Keratinocyte (primary cell): Measurements from ENCODE around the gene SH3BP5L. TPM values are rescaled to one million over a fixed set of nuclear protein-coding genes. Genes with fewer than 3 reads are reported as not detected.

Experiments used
- DNase-seq: peaks from one replicate; pipeline ENCODE4 v3.0.0-alpha.2; 2011; ENCODE audit warnings: low read depth, missing footprints, low spot score
- FAIRE-seq: peaks from 2 replicates; lab custom pipeline; 2011; peaks lifted over from hg19 to GRCh38; lab: Jason Lieb, UNC
- H2AFZ ChIP-seq: 2 replicates; pipeline ENCODE4 v1.6.0; 2012; ENCODE audit warnings: low read length, control low read depth, inconsistent platforms; ENCODE audit not compliant: control insufficient read depth
- H3K27ac ChIP-seq: 2 replicates; pipeline ENCODE4 v1.5.1; 2011; ENCODE audit warnings: low read length; ENCODE audit not compliant: control insufficient read depth, insufficient read depth
- H3K27me3 ChIP-seq: 3 replicates; pipeline ENCODE4 v1.6.0; 2011; ENCODE audit warnings: low read length; ENCODE audit not compliant: control insufficient read depth, insufficient read depth; ENCODE audit errors: extremely low read depth
- H3K36me3 ChIP-seq, 2 experiments: 2 replicates in 1 of 2; 3 replicates in 1 of 2; pipeline ENCODE4 v1.5.1; 2011; ENCODE audit warnings: low read length in 2 of 2, mild to moderate bottlenecking in 1 of 2; ENCODE audit not compliant: control insufficient read depth in 2 of 2, insufficient read depth in 2 of 2; ENCODE audit errors: extremely low read depth in 1 of 2
- H3K4me1 ChIP-seq: 3 replicates; pipeline ENCODE4 v1.5.1; 2011; ENCODE audit warnings: low read length; ENCODE audit not compliant: control insufficient read depth, insufficient read depth; ENCODE audit errors: extremely low read depth
- H3K4me2 ChIP-seq: 3 replicates; pipeline ENCODE4 v1.6.0; 2011; ENCODE audit warnings: low read depth, low read length; ENCODE audit not compliant: control insufficient read depth, insufficient read depth; ENCODE audit errors: extremely low read depth
- H3K4me3 ChIP-seq, 3 experiments: fragments of 200-600 bp in 1 of 3; sonication (generic) in 1 of 3; 2 replicates in 2 of 3; 3 replicates in 1 of 3; pipeline ENCODE4 v1.5.1; 2011 to 2016; ENCODE audit warnings: low read length in 3 of 3, mild to moderate bottlenecking in 3 of 3, control low read depth in 2 of 3, inconsistent platforms in 1 of 3, low read depth in 1 of 3, mixed read lengths in 1 of 3, mixed run types in 1 of 3, moderate library complexity in 1 of 3; ENCODE audit not compliant: control insufficient read depth in 2 of 3, insufficient read depth in 2 of 3; ENCODE audit errors: extremely low read depth in 1 of 3
- H3K79me2 ChIP-seq: 2 replicates; pipeline ENCODE4 v1.6.0; 2012; ENCODE audit warnings: low read length; ENCODE audit not compliant: control insufficient read depth, insufficient read depth
- H3K9ac ChIP-seq: 3 replicates; pipeline ENCODE4 v1.6.0; 2011; ENCODE audit warnings: low read length; ENCODE audit not compliant: control insufficient read depth, insufficient read depth; ENCODE audit errors: extremely low read depth
- H3K9me1 ChIP-seq: 3 replicates; pipeline ENCODE4 v1.6.0; 2011; ENCODE audit warnings: low read length; ENCODE audit not compliant: control insufficient read depth, insufficient read depth; ENCODE audit errors: extremely low read depth
- H3K9me3 ChIP-seq: 2 replicates; pipeline ENCODE4 v1.5.1; 2012; ENCODE audit warnings: low read depth, low read length; ENCODE audit not compliant: control insufficient read depth
- H4K20me1 ChIP-seq: 3 replicates; pipeline ENCODE4 v1.6.0; 2011; ENCODE audit warnings: low read length; ENCODE audit not compliant: control insufficient read depth, insufficient read depth; ENCODE audit errors: extremely low read depth
- EZH2 ChIP-seq: IDR thresholded peaks from one replicate; pipeline ENCODE4 v1.6.1; 2012; ENCODE audit warnings: inconsistent platforms, mild to moderate bottlenecking, low read length, moderate library complexity
- dilution Hi-C: fragments of 300-500 bp; cut with MboI; formaldehyde crosslinking; loops from one replicate; pipeline ENCODE4 v1.7.0; 2020; ENCODE audit warnings: low sequenced_read_pairs; ENCODE audit not compliant: extremely low pct_ligation_motif_present
- polyA plus RNA-seq, 5 experiments: library from polyadenylated mRNA; depleted of rRNA in 3 of 5; stranded (reverse) in 3 of 5; stranded (forward) in 1 of 5; unstranded in 1 of 5; fragments of >200 nt; gene quantifications; 1 replicate in 1 of 5; 2 replicates in 3 of 5; 3 replicates in 1 of 5; pipeline versions ENCODE4 v1.2.1 to v1.2.3, GENCODE V29; 2011 to 2012; ENCODE audit warnings: missing spikeins in 2 of 5, low read depth in 1 of 5, low replicate concordance in 1 of 5
- TF ChIP-seq, protein P1 (sequence below), 3 experiments: IDR thresholded peaks in 1 of 3; conservative IDR thresholded peaks in 1 of 3; optimal IDR thresholded peaks in 1 of 3; 2 replicates in 2 of 3; 3 replicates in 1 of 3; pipeline versions ENCODE3 to v1.5.1; 2011; ENCODE audit warnings: low read length in 3 of 3, mild to moderate bottlenecking in 3 of 3, moderate library complexity in 2 of 3, control low read depth in 1 of 3, inconsistent platforms in 1 of 3; ENCODE audit not compliant: insufficient read depth in 2 of 3; ENCODE audit errors: extremely low read depth in 1 of 3

Gene SH3BP5L
- polyA plus RNA-seq, 1 donor (not counting 4 experiments of a cell fraction or from before 2014, with no cell fraction given), result 13.2 TPM

DNA sequence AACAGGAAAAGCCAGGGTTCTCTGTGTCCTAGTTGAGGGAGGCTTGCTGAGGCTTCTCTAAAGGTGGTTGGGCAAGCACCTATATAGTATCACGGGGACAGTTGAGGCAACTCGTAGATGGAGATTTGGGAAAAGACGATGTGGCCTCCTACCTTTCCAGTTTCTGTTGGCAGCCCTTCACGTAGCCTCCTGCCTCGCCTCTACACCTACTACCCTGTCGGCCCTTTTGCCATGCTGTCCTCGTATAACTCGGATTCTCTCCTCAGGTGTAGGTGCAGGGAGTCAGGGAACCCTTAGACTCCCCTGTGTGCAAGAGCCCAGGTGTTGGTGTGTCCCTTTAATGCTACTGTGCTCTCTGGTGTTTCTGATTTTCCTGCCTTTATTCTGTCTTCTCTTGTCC, 22.9 kb upstream of the SH3BP5L start:
- no peak overlapping the region for H3K4me2 ChIP-seq
- no peak overlapping the region for H3K9ac ChIP-seq
- no peaks in the 10 kb centered on the region for H3K9me1 ChIP-seq
- no peaks in the 10 kb centered on the region for H3K9me3 ChIP-seq
- dilution Hi-C loops, result no loop called here
- H3K27ac ChIP-seq, result no peak overlapping the region
- no peaks in the 10 kb centered on the region for H3K27me3 ChIP-seq
- H3K79me2 ChIP-seq, result no peaks in the 10 kb centered on the region
- no peaks in the 10 kb centered on the region for H4K20me1 ChIP-seq
- no peak overlapping the region for H3K4me3 ChIP-seq
- no peak for DNase-seq
- H2AFZ ChIP-seq, result no peak overlapping the region
- FAIRE-seq, result no peak
- TF ChIP-seq, protein P1, sequence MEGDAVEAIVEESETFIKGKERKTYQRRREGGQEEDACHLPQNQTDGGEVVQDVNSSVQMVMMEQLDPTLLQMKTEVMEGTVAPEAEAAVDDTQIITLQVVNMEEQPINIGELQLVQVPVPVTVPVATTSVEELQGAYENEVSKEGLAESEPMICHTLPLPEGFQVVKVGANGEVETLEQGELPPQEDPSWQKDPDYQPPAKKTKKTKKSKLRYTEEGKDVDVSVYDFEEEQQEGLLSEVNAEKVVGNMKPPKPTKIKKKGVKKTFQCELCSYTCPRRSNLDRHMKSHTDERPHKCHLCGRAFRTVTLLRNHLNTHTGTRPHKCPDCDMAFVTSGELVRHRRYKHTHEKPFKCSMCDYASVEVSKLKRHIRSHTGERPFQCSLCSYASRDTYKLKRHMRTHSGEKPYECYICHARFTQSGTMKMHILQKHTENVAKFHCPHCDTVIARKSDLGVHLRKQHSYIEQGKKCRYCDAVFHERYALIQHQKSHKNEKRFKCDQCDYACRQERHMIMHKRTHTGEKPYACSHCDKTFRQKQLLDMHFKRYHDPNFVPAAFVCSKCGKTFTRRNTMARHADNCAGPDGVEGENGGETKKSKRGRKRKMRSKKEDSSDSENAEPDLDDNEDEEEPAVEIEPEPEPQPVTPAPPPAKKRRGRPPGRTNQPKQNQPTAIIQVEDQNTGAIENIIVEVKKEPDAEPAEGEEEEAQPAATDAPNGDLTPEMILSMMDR (optimal IDR thresholded peaks at IDR 0.05 in 1 of 3, IDR thresholded peaks at IDR 0.05 in 1 of 3, conservative IDR thresholded peaks at IDR 0.05 in 1 of 3; ENCODE audit: extremely low read depth in 1 of 3, insufficient read depth in 2 of 3, low read length in 3 of 3), result no peak
- TF ChIP-seq EZH2, result no peak
- no peaks in the 10 kb centered on the region for H3K4me1 ChIP-seq
- peaks cover 29 to 39% of the 10 kb centered on the region in 2 experiments for H3K36me3 ChIP-seq

DNA sequence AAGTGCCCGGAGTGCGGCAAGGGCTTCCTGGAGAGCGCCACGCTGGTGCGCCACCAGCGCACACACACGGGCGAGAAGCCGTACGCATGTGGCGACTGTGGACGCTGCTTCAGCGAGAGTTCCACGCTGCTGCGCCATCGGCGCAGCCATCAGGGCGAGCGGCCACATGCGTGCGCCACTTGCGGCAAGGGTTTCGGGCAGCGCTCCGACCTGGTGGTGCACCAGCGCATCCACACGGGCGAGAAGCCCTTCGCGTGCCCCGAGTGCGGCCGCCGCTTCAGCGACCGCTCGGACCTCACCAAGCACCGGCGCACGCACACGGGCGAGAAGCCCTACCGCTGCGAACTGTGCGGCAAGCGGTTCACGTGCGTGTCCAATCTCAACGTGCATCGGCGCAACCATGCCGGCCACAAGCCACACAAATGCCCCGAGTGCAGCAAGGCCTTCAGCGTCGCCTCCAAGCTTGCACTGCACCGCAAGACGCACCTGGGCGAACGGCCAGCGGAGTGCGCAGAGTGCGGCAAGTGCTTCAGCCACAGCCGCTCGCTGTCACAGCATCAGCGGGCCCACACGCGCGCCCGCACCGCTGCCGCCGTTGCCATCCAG, 22.3 kb upstream of the SH3BP5L start:
- peaks cover 5% of the 10 kb centered on the region for H3K4me1 ChIP-seq
- no peak overlapping the region for H3K27ac ChIP-seq
- dilution Hi-C loops, result no loop called here
- no peaks in the 10 kb centered on the region for H3K9me1 ChIP-seq
- H3K9ac ChIP-seq, result no peak overlapping the region
- H3K4me3 ChIP-seq, result no peak overlapping the region
- FAIRE-seq (no peak), DNase-seq (no peak)
- no peaks in the 10 kb centered on the region for H4K20me1 ChIP-seq
- H2AFZ ChIP-seq, result no peak overlapping the region
- no peaks in the 10 kb centered on the region for H3K79me2 ChIP-seq
- TF ChIP-seq EZH2, result no peak
- TF ChIP-seq, protein P1 (optimal IDR thresholded peaks at IDR 0.05 in 1 of 3, IDR thresholded peaks at IDR 0.05 in 1 of 3, conservative IDR thresholded peaks at IDR 0.05 in 1 of 3; ENCODE audit: extremely low read depth in 1 of 3, insufficient read depth in 2 of 3, low read length in 3 of 3), result no peak
- H3K36me3 ChIP-seq, result peaks cover 26 to 35% of the 10 kb centered on the region in 2 experiments
- no peak overlapping the region for H3K4me2 ChIP-seq
- H3K27me3 ChIP-seq, result no peaks in the 10 kb centered on the region
- H3K9me3 ChIP-seq, result no peaks in the 10 kb centered on the region
